GM12864 (cell line): ENCODE data around the gene FOXL3.
"Not testable (repeated sequence)": the region's sequence is repeated elsewhere in the genome, so short reads cannot be mapped to it uniquely, and the experiment has no call there.

Experiments used
- DNase-seq: peaks from one replicate; pipeline ENCODE4 v3.0.0-alpha.2; 2011; ENCODE audit warnings: low read depth
- H3K4me3 ChIP-seq: 2 replicates; pipeline ENCODE4 v1.5.1; 2011; ENCODE audit warnings: mild to moderate bottlenecking, low read depth, low read length, control low read depth
- TF ChIP-seq, protein P1 (sequence below): IDR thresholded peaks from 2 replicates; pipeline ENCODE4 v1.5.1; 2011; ENCODE audit warnings: low read depth, mild to moderate bottlenecking, moderate library complexity, low read length, control low read depth, inconsistent platforms; ENCODE audit errors: missing control alignments

Gene FOXL3

DNA sequence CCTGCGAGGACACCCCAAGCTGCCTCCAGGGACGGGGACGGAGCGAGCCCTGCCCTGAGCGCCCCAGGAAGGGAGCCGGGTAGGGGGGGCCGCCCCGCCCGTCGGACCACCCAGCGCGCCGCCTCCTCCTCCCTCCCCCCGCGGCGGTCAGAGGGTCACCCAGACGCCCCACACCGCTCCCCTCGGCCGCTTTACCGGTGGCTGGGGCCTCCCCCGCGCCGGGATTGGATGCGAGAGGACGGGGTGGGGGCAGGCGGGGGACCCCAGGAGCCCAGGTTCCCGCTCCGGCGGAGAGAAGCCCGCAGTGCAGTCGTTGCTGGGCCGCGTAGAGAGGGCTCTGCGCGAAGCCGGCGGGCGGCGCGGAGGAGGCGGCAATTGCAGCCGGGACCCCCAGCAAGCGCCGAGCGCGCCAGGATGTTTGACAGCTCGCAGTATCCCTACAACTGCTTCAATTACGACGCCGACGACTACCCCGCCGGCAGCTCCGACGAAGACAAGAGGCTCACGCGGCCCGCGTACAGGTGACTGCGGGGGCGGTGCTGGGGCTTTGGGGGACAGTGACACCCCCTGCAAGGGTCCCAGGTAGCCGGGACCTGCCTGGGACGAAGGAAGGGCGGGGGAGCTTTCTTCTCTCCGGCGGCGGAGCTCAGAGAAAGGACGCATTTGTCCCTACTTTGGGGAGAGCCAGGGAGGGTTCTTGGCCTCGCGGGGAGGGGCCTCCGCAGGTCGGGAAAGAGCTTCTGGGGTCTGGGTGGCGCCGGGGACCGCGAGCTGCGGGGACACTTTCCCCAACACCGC, at the start of gene FOXL3:
Gene FOXL3, plus strand, starts transcription at position 415 of the 798 bp plus-strand sequence. Its CDS starts 0 bp downstream, at position 415.
- H3K4me3 ChIP-seq: no peak within 1 kb of the TSS
- DNase-seq: no peak
- TF ChIP-seq, protein P1, sequence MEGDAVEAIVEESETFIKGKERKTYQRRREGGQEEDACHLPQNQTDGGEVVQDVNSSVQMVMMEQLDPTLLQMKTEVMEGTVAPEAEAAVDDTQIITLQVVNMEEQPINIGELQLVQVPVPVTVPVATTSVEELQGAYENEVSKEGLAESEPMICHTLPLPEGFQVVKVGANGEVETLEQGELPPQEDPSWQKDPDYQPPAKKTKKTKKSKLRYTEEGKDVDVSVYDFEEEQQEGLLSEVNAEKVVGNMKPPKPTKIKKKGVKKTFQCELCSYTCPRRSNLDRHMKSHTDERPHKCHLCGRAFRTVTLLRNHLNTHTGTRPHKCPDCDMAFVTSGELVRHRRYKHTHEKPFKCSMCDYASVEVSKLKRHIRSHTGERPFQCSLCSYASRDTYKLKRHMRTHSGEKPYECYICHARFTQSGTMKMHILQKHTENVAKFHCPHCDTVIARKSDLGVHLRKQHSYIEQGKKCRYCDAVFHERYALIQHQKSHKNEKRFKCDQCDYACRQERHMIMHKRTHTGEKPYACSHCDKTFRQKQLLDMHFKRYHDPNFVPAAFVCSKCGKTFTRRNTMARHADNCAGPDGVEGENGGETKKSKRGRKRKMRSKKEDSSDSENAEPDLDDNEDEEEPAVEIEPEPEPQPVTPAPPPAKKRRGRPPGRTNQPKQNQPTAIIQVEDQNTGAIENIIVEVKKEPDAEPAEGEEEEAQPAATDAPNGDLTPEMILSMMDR: no peak

DNA sequence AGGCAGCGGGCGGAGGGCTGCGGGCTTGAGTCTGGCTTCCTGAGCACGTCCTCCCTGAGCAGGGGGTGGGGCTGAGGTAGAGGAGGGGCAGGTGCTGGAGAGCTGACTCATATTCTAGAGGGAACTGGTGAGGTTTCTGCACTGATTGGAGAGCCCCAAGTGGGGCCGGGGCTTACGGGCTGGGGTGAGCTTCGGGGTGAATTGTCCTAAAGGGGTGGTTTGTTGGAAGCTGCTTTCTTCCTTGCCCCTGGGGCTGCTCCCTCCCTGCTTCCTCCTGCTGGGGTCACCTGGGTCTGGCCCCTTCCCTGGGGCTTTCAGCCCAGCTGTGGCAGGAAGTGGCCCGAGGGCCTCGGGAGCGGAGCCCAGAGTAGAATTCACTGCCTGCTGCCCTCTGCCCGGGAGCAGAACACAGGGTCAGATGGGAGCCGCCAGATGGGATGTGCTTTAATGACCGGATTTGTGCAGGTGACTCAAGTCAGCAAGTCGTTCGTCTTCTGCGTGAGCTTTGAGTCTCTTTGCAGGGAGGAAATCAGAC, 49.0 kb upstream of the FOXL3 start:
- TF ChIP-seq, protein P1: no peak
- DNase-seq: no peak
- no peak overlapping the region for H3K4me3 ChIP-seq

DNA sequence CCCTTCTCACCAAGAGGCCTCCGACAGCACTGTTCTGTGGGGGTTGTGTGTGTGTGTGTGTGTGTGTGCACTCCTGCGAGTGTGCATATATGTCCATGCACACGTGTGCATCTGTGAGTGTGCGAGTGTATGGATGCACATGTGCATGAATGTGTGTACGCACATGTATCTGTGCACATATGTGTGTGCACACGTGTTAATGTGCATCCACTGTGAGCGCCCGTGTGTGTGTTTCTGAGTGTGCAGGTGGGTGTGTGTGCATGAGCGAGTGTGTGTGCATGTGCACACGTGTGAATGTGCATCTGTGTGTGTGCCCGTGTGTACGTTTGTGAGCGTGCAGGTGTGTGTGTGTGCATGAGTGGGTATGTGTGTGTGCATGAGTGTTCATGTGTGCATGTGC, 48.5 kb upstream of the FOXL3 start:
- TF ChIP-seq, protein P1: no peak
- no peak for DNase-seq
- no peak overlapping the region for H3K4me3 ChIP-seq

DNA sequence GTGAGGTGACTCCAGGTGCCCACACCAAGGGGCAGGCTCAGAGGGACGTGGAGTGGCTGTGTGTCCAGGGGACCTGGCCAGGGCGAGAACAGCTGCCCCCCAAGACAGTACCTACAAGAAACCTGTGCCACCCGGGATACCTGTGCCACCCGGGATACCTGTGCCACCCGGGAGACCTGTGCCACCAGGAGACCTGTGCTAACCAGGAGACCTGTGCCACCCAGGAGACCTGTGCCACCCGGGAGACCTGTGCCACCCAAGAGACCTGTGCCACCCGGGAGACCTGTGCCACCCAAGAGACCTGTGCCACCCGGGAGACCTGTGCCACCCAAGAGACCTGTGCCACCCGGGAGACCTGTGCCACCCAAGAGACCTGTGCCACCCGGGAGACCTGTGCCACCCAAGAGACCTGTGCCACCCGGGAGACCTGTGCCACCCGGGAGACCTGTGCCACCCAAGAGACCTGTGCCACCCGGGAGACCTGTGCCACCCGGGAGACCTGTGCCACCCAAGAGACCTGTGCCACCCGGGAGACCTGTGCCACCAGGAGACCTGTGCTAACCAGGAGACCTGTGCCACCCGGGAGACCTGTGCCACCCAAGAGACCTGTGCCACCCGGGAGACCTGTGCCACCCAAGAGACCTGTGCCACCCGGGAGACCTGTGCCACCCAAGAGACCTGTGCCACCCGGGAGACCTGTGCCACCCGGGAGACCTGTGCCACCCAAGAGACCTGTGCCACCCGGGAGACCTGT, 47.0 kb upstream of the FOXL3 start:
- not testable (repeated sequence) for DNase-seq, H3K4me3 ChIP-seq

DNA sequence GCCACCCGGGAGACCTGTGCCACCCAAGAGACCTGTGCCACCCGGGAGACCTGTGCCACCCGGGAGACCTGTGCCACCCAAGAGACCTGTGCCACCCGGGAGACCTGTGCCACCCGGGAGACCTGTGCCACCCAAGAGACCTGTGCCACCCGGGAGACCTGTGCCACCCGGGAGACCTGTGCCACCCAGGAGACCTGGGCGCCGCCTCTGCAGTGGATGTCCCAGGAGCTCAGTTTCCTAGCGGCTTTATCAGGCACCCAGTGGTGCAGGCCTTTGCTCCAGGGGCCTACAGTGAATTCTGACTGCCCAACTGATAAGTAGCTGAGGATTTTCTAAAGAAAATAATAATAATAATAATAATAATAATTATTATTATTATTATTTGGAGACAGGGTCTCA, 46.4 kb upstream of the FOXL3 start:
- not testable (repeated sequence) for DNase-seq, H3K4me3 ChIP-seq

DNA sequence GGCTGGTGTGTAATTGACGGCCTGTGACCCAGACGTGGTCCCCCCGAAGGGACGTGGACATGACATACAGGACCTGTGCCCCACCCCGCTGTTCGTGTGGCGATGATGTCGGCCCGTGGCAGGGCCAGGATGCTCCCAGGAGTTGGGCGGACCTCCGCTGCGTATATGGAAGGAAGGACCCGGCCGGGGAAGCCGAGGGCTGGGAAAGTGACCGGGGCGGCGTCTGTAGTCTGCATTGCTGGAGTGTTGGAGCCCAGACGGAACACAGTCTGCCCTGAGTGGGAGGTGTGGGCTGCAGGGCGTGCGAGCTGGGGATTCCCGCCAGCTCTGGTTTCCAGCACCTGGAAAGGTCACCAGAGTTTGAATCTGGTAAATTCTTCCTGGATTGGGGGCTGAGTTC, 45.0 kb upstream of the FOXL3 start:
- H3K4me3 ChIP-seq: no peak overlapping the region
- TF ChIP-seq, protein P1: no peak
- DNase-seq: no peak

DNA sequence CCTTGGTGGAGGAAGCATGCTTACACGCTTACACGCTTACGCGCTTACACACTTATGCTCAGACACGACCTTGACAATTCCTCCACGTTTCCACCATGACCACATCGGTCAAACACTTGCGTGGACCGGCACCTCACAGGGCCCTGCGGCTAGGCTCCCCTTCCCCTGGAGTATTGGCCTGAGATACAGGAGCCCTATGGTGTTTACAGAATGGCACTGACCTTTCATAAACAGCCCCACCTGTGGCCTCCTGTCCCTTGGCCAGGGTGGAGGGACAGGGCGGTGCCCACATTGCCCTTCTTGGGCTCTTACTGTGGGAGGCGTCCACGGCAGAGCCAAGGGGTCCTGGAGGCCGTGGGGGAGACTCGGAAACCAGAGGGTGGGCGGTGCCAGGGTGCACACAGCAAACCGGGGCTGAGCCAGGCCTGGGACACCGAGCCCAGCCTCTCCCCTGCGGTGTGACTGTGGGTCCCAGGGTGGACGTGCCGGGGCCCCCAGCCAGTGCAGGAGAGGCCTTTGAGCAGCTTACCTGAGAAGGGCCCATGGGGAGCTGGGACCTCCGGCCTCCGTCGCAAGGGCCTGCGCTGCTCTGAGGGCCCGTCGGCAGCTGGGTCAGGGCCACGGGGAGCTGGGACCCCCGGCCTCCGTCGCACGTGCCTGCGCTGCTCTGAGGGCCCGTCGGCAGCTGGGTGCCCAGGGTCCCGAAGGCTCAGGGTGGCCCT, 44.2 kb upstream of the FOXL3 start:
- TF ChIP-seq, protein P1: no peak
- DNase-seq: no peak
- H3K4me3 ChIP-seq: no peak overlapping the region
